ENCODE results near the gene RET. TPM values are rescaled to one million over a fixed set of nuclear protein-coding genes. Genes with fewer than 3 reads are reported as not detected.

RET gene
- total RNA-seq, 1 experiment from 2014 or later: 21.4 TPM

- ATAC-seq: no peak
- CTCF ChIA-PET: no interaction called here
- POLR2A ChIA-PET: no interaction called here
Observed at GRCh38 chr10:43158636-43159035, 81.8 kb downstream of the RET start.

GRCh38 chr10:43160046-43160920, 83.4 kb downstream of the RET start:
- POLR2A ChIA-PET: no interaction called here
- ATAC-seq (no peak), DNase-seq (ENCODE audit: low spot score) (no peak)
- Mint-ChIP-seq H3K4me3 (no peak overlapping the region), H3K36me3 (no peaks in the 10 kb centered on the region), H3K9me3 (no peaks in the 10 kb centered on the region), H3K4me1 (no peaks in the 10 kb centered on the region), H3K27me3 (ENCODE audit: low read depth) (no peaks in the 10 kb centered on the region), H3K27ac (no peak overlapping the region)
- CTCF ChIA-PET: no interaction called here
- TF ChIP-seq ZSCAN18 (CRISPR knock-in tag; IDR thresholded peaks at IDR 0.05) (no peak), MYBL2 (CRISPR knock-in tag; IDR thresholded peaks at IDR 0.05) (no peak), ATF1 (CRISPR knock-in tag; IDR thresholded peaks at IDR 0.05) (no peak), CBFB (CRISPR knock-in tag; IDR thresholded peaks at IDR 0.05; ENCODE audit: low read depth) (no peak), RELA (CRISPR knock-in tag; IDR thresholded peaks at IDR 0.05; ENCODE audit: borderline replicate concordance) (no peak), ESRRA (CRISPR knock-in tag; IDR thresholded peaks at IDR 0.05; ENCODE audit: borderline replicate concordance) (no peak), TEAD4 (CRISPR knock-in tag; IDR thresholded peaks at IDR 0.05) (no peak), TP53 (CRISPR knock-in tag; IDR thresholded peaks at IDR 0.05) (no peak), PRRX2 (CRISPR knock-in tag; IDR thresholded peaks at IDR 0.05) (no peak), MXD4 (CRISPR knock-in tag; IDR thresholded peaks at IDR 0.05; ENCODE audit: borderline replicate concordance) (no peak), USF1 (CRISPR knock-in tag; IDR thresholded peaks at IDR 0.05) (no peak)

More at GRCh38 chr10:43158636-43159035, 81.8 kb downstream of the RET start:
- no peak overlapping the region for H3K4me3 Mint-ChIP-seq
- no peaks in the 10 kb centered on the region for H3K4me1 Mint-ChIP-seq
- H3K36me3 Mint-ChIP-seq: no peaks in the 10 kb centered on the region
- no peaks in the 10 kb centered on the region for H3K9me3 Mint-ChIP-seq
- H3K27ac Mint-ChIP-seq: no peak overlapping the region
- no peaks in the 10 kb centered on the region for H3K27me3 Mint-ChIP-seq (ENCODE audit: low read depth)
- TF ChIP-seq NR3C1 (CRISPR knock-in tag; conservative IDR thresholded peaks at IDR 0.05; ENCODE audit: low read depth) (no peak), NFYB (CRISPR knock-in tag; conservative IDR thresholded peaks at IDR 0.05; ENCODE audit: low read depth) (no peak), KAT7 (CRISPR knock-in tag; IDR thresholded peaks at IDR 0.05; ENCODE audit: borderline replicate concordance) (no peak), NR1H2 (CRISPR knock-in tag; IDR thresholded peaks at IDR 0.05) (no peak), ELF4 (CRISPR knock-in tag; IDR thresholded peaks at IDR 0.05; ENCODE audit: low read depth) (no peak), RORB (CRISPR knock-in tag; IDR thresholded peaks at IDR 0.05) (no peak), RELA (CRISPR knock-in tag; IDR thresholded peaks at IDR 0.05; ENCODE audit: borderline replicate concordance) (no peak), ZNF219 (CRISPR knock-in tag; IDR thresholded peaks at IDR 0.05; ENCODE audit: borderline replicate concordance) (no peak), NR2C2 (CRISPR knock-in tag; IDR thresholded peaks at IDR 0.05) (no peak)
- DNase-seq (ENCODE audit: low spot score): no peak

GRCh38 chr10:43160921-43161255, 84.0 kb downstream of the RET start:
- TF ChIP-seq TEAD4 (CRISPR knock-in tag; IDR thresholded peaks at IDR 0.05): no peak
- TF ChIP-seq NR2C2 (CRISPR knock-in tag; IDR thresholded peaks at IDR 0.05): no peak
- no peak for TF ChIP-seq CREB1 (CRISPR knock-in tag; IDR thresholded peaks at IDR 0.05)
- no peak for TF ChIP-seq IRF1 (CRISPR knock-in tag; IDR thresholded peaks at IDR 0.05)
- TF ChIP-seq RELA (CRISPR knock-in tag; IDR thresholded peaks at IDR 0.05; ENCODE audit: borderline replicate concordance): no peak
- no peaks in the 10 kb centered on the region for H3K9me3 Mint-ChIP-seq
- no peaks in the 10 kb centered on the region for H3K36me3 Mint-ChIP-seq
- no peak overlapping the region for H3K4me3 Mint-ChIP-seq
- no peak for DNase-seq (ENCODE audit: low spot score)
- ChIA-PET POLR2A (no interaction called here), CTCF (no interaction called here)
- H3K27me3 Mint-ChIP-seq (ENCODE audit: low read depth): no peaks in the 10 kb centered on the region
- H3K4me1 Mint-ChIP-seq: no peaks in the 10 kb centered on the region
- H3K27ac Mint-ChIP-seq: no peak overlapping the region
- no peak for ATAC-seq
